Ascending aorta (tissue), 2 donors: ENCODE results near the gene TMEM151B. TPM values are rescaled to one million over a fixed set of nuclear protein-coding genes. Genes with fewer than 3 reads are reported as not detected.

Source experiments
- DNase-seq, 2 donors: peaks; one replicate each; pipeline ENCODE4 v3.0.0-alpha.2; 2019; ENCODE audit warnings: low spot score in 2 of 2
- H3K27ac ChIP-seq, 2 donors: fragments of 200-600 bp; sonication (generic); one replicate each; pipeline ENCODE4 v1.5.1; 2016 to 2017; ENCODE audit warnings: mild to moderate bottlenecking in 1 of 2
- H3K27me3 ChIP-seq: fragments of 200-600 bp; sonication (generic); one replicate; pipeline ENCODE4 v1.5.1; 2017
- H3K36me3 ChIP-seq, 2 donors: fragments of 200-600 bp; sonication (generic); one replicate each; pipeline ENCODE4 v1.5.1; 2016
- H3K4me1 ChIP-seq, 2 donors: fragments of 200-600 bp; sonication (generic); one replicate each; pipeline ENCODE4 v1.5.1; 2016 to 2017; ENCODE audit warnings: mild to moderate bottlenecking in 1 of 2
- H3K4me3 ChIP-seq, 2 donors: fragments of 200-600 bp; sonication (generic); one replicate each; pipeline ENCODE4 v1.5.1; 2016 to 2017; ENCODE audit warnings: mild to moderate bottlenecking in 1 of 2
- H3K9me3 ChIP-seq, 2 donors: fragments of 200-600 bp; sonication (generic); one replicate each; pipeline ENCODE4 v1.5.1; 2016
- CTCF ChIP-seq, 3 experiments: fragments of 200-600 bp in 2 of 3; fragments of 450-650 bp in 1 of 3; sonication (generic) in 2 of 3; IDR thresholded peaks; one replicate each; pipeline ENCODE4 v1.5.1; 2016 to 2019; ENCODE audit warnings: antibody characterized with exemption in 3 of 3, mild to moderate bottlenecking in 1 of 3, moderate library complexity in 1 of 3
- intact Hi-C: fragments of 100-400 bp; cut with DNase I; formaldehyde crosslinking; loops from one replicate; pipeline ENCODE4 v1.15.1; 2023
- total RNA-seq: library from RNA; depleted of rRNA; stranded (reverse); fragments of >200 nt; gene quantifications from one replicate; pipeline ENCODE4 v1.1.0, GENCODE V29; 2016

Gene TMEM151B
- total RNA-seq, 1 donor from 2014 or later = not detected

GRCh38 chr6:44264154-44265006 is 5.9 kb upstream of the TMEM151B start:
- Histone ChIP-seq H3K4me3 (peak overlapping the region; percentile 69 to 73), H3K27ac (peak overlapping the region; percentile 72 to 77), H3K27me3 (no peaks in the 10 kb centered on the region), H3K36me3 (peaks cover 0 to 3% of the 10 kb centered on the region in 2 donors), H3K4me1 (peaks cover 15 to 29% of the 10 kb centered on the region in 2 donors), H3K9me3 (no peaks in the 10 kb centered on the region)
- intact Hi-C loops = loop anchor here (1.0 to 5.0 kb wide), 5 partner anchors 27 to 193 kb away; partner anchors contain the start of genes AARS2, CDC5L, MRPL14 and TMEM63B
- TF ChIP-seq CTCF (IDR thresholded peaks at IDR 0.05) = no peak
- DNase-seq = peak in 1 of 2 donors; percentile 72

DNA sequence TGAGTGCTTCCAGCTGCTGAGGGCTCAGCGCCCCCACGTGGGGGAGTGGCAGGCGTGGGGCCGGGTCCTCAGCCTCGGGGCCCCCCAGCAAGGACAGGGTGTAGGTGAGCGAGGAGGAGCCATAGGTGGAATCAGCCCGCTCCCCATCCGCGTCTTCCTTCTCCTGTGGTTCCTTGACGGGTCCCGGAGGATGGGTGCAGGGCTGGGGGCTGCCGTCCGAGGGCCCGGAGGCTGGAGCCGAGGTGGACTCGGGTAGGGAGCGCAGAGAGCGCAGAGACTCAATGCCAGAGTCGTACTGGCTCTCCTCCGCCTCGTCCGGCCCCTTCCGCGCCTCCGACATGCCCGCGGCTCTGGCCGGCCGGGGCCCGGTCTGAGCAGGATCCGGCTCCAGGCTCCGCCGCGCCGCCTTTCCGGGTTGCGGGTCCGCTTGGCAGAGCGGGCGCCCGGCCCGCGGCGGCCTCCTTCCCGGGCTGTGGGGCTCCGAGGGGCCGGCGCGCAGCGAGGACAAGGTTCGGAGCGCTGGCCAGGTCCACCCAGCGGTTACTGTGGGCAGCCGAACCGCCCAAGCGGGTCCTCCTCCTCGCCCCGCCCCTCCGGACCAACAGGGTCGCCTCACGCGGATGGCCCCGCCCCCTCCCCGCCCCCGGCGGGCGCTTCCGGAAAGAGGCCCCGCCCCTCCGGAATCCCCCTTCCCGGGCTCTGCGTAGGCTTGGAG is 5.1 kb upstream of the TMEM151B start, which contains the start of gene NFKBIE:
NFKBIE (minus strand) TSS at position 545 of the 715 bp plus-strand sequence; CDS start at position 340, 205 bp downstream.
- peak within 1 kb of the TSS; percentile 69 to 73 for H3K4me3 ChIP-seq
- intact Hi-C loops = loop anchor here (1.0 to 5.0 kb wide), 5 partner anchors 28 to 192 kb away; partner anchors contain the start of genes AARS2, CDC5L, MRPL14 and TMEM63B
- H3K36me3 ChIP-seq = peaks cover 0 to under 1% of the 10 kb centered on the region in 2 donors

GRCh38 chr6:44265722-44266233 is 4.5 kb upstream of the TMEM151B start:
- DNase-seq = no peak
- Histone ChIP-seq H3K27ac (peak overlapping the region in 1 of 2 donors; percentile 72), H3K36me3 (no peaks in the 10 kb centered on the region), H3K27me3 (peaks cover 6% of the 10 kb centered on the region), H3K4me1 (peaks cover 17 to 29% of the 10 kb centered on the region in 2 donors), H3K9me3 (no peaks in the 10 kb centered on the region), H3K4me3 (peak overlapping the region; percentile 69 to 73)
- intact Hi-C loops = loop anchor here (1.0 to 5.0 kb wide), 5 partner anchors 28 to 192 kb away; partner anchors contain the start of genes AARS2, CDC5L, MRPL14 and TMEM63B
- TF ChIP-seq CTCF (IDR thresholded peaks at IDR 0.05) = no peak

More for the DNA sequence above, 5.1 kb upstream of the TMEM151B start, which contains the start of gene NFKBIE:
- Histone ChIP-seq H3K27ac (peak within 1 kb of the TSS; percentile 72 to 77), H3K9me3 (no peaks in the 10 kb centered on the region), H3K27me3 (peaks cover 2% of the 10 kb centered on the region), H3K4me1 (peaks cover 15 to 29% of the 10 kb centered on the region in 2 donors)
- TF ChIP-seq CTCF (IDR thresholded peaks at IDR 0.05) = peak in 1 of 3 experiments; percentile 26
- peak; percentile 88 to 98 for DNase-seq

DNA sequence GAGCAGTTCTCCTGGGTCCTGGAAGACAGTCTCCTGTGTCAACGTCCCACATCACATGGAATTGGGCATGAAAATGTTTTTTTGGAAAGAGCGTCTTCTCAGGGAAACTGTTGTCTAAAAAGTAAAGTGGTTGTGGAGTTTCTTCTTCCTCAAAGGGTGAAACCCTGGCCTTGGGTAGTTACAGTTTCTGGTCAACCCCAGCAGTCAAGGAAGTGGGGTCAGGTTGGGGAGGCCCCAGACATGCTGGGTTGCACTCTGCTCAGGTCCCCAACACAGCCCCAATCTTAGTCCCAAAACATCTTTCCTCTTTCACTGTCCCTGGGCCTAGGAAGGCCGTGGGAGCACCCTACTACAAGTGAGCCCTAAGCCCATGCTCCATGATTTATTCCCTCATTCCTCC is 3.9 kb upstream of the TMEM151B start:
- H3K27me3 ChIP-seq = peaks cover 6% of the 10 kb centered on the region
- no peaks in the 10 kb centered on the region for H3K36me3 ChIP-seq
- intact Hi-C loops = loop anchor here (5.0 kb wide), 3 partner anchors 46 to 191 kb away; partner anchors contain the start of genes AARS2 and CDC5L
- DNase-seq = no peak
- no peak overlapping the region for H3K4me3 ChIP-seq
- no peaks in the 10 kb centered on the region for H3K9me3 ChIP-seq
- H3K4me1 ChIP-seq = peaks cover 17 to 29% of the 10 kb centered on the region in 2 donors
- H3K27ac ChIP-seq = no peak overlapping the region
- TF ChIP-seq CTCF (IDR thresholded peaks at IDR 0.05) = no peak

DNA sequence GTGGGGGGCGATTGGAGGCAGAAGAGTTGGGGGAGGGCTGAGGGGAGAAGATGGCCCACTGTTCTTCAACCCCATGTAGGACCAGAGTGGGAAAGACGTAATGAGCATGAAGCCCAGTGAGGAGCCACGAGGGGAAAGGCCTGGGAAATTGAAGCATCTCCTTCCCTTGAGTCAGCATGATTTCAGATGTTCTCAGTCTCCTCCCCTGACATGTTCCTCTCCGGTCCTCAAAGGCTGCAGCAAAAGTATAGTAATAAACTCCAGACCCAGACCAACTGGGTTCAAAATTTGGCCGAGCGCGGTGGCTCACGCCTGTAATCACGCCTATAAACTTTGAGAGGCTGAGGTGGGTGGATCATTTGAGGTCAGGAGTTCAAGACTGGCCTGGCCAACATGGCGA is 3.0 kb upstream of the TMEM151B start:
- Histone ChIP-seq H3K27me3 (peaks cover 9% of the 10 kb centered on the region), H3K36me3 (no peaks in the 10 kb centered on the region), H3K9me3 (no peaks in the 10 kb centered on the region), H3K27ac (no peak overlapping the region), H3K4me3 (no peak overlapping the region), H3K4me1 (peaks cover 17 to 26% of the 10 kb centered on the region in 2 donors)
- no peak for TF ChIP-seq CTCF (IDR thresholded peaks at IDR 0.05)
- DNase-seq = no peak
- intact Hi-C loops = loop anchor here (5.0 kb wide), 3 partner anchors 45 to 190 kb away; partner anchors contain the start of genes AARS2 and CDC5L
